WERI-Rb-1 (cell line): ENCODE data around the gene LSG1.

Source experiments
- DNase-seq: peaks from one replicate; pipeline ENCODE4 v3.0.0-alpha.2; 2020
- H3K27ac ChIP-seq: fragments of 250-450 bp; sonication (Bioruptor Pico); 2 replicates; pipeline ENCODE4 v1.5.1; 2020; ENCODE audit warnings: mild to moderate bottlenecking, moderate library complexity
- H3K27me3 ChIP-seq: fragments of 250-450 bp; sonication (Bioruptor Pico); 2 replicates; pipeline ENCODE4 v1.5.1; 2021; ENCODE audit warnings: mild to moderate bottlenecking, low read depth, moderate library complexity; ENCODE audit not compliant: insufficient read depth, severe bottlenecking
- H3K36me3 ChIP-seq: fragments of 250-450 bp; sonication (Bioruptor Pico); 2 replicates; pipeline ENCODE4 v1.5.1; 2020; ENCODE audit warnings: mild to moderate bottlenecking, moderate library complexity
- H3K4me3 ChIP-seq: 2 replicates; pipeline ENCODE4 v1.5.1; 2011; ENCODE audit warnings: low read depth, mild to moderate bottlenecking, control low read depth, low read length
- H3K9me3 ChIP-seq: fragments of 250-450 bp; sonication (Bioruptor Pico); 2 replicates; pipeline ENCODE4 v1.5.1; 2021; ENCODE audit warnings: mild to moderate bottlenecking, moderate library complexity; ENCODE audit not compliant: severe bottlenecking
- TF ChIP-seq, protein P1 (sequence below): IDR thresholded peaks from 2 replicates; pipeline ENCODE4 v1.5.1; 2011; ENCODE audit warnings: low read depth, mild to moderate bottlenecking, control low read depth, inconsistent platforms, low read length

Gene LSG1

DNA sequence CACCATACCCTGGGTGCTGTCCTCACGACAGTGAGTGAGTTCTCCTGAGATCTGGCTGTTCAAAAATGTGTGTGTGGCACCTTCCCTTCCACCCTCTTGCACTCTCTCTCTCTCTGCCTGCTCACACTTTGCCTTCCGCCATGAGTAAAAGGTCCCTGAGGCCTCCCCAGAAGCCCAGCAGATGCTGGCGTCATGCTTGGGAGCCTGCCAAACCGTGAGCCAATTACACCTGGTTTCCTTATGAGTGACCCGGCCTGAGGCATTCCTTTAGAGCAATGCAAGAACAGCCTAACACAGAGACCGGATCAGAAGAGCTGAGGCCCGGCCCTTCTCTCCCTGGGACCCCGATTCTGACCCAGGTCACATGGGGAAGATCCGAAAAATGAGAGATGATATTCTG lies 54.2 kb downstream of the LSG1 start:
- no peak overlapping the region for H3K27ac ChIP-seq
- no peak for DNase-seq
- no peaks in the 10 kb centered on the region for H3K9me3 ChIP-seq
- no peak overlapping the region for H3K4me3 ChIP-seq
- TF ChIP-seq, protein P1, sequence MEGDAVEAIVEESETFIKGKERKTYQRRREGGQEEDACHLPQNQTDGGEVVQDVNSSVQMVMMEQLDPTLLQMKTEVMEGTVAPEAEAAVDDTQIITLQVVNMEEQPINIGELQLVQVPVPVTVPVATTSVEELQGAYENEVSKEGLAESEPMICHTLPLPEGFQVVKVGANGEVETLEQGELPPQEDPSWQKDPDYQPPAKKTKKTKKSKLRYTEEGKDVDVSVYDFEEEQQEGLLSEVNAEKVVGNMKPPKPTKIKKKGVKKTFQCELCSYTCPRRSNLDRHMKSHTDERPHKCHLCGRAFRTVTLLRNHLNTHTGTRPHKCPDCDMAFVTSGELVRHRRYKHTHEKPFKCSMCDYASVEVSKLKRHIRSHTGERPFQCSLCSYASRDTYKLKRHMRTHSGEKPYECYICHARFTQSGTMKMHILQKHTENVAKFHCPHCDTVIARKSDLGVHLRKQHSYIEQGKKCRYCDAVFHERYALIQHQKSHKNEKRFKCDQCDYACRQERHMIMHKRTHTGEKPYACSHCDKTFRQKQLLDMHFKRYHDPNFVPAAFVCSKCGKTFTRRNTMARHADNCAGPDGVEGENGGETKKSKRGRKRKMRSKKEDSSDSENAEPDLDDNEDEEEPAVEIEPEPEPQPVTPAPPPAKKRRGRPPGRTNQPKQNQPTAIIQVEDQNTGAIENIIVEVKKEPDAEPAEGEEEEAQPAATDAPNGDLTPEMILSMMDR, result no peak
- no peaks in the 10 kb centered on the region for H3K27me3 ChIP-seq
- H3K36me3 ChIP-seq, result no peaks in the 10 kb centered on the region; the same call in 1 of the 2 replicates

DNA sequence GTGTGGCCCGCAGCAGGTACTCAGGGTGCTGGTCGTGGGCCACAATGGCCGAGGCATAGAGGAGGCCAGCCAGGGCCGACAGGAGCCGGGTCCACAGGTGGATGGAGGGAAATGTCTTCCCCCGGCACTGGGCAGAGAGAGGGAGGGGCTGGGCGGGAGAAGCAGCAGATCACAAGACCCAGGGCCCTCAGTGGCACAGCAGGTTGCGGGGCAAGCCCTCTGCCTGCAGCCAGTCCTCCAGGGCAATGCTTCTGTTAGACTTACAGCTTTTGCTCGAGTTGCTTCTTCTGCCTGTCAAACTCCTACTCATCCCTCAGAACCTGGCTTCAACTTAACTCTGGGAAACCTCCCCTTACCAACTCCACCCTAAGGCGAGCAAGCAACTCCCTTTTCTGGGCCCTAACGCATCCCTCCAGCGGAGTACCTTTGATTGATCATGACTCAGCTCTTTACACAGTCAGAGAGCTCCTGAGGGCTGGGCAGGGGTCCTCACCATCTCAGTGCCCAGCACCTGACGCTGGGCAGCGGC lies 54.8 kb downstream of the LSG1 start:
- TF ChIP-seq, protein P1, result no peak
- no peak overlapping the region for H3K27ac ChIP-seq
- no peaks in the 10 kb centered on the region for H3K27me3 ChIP-seq
- H3K36me3 ChIP-seq, result no peaks in the 10 kb centered on the region; the same call in 1 of the 2 replicates
- no peaks in the 10 kb centered on the region for H3K9me3 ChIP-seq
- H3K4me3 ChIP-seq, result no peak overlapping the region
- no peak for DNase-seq

DNA sequence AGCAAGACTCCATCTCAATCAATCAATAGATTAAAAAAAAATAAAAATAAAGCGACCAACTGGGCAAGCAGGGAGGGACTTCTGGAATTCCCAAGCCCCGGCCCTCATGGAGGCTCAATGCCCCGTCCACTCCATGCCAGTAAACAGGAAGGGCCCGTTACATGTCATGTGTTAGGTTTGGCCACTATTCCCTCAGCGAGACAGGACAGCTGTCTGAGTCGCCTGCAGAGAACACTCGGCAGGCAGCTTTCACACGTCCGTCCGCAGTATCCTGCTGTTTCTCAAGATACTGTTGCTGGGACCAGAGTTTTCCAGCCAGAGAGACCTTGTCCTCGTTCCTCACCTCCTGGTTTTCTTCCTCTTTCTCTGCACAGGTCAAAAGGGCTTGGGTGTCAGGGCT lies 56.8 kb downstream of the LSG1 start:
- Histone ChIP-seq H3K27me3 (no peaks in the 10 kb centered on the region), H3K36me3 (no peaks in the 10 kb centered on the region; the same call in 1 of the 2 replicates), H3K4me3 (no peak overlapping the region), H3K27ac (no peak overlapping the region), H3K9me3 (no peaks in the 10 kb centered on the region)
- TF ChIP-seq, protein P1, result no peak
- no peak for DNase-seq

- H3K27ac ChIP-seq, result no peak overlapping the region
- TF ChIP-seq, protein P1, result no peak
- H3K4me3 ChIP-seq, result no peak overlapping the region
- H3K36me3 ChIP-seq, result no peaks in the 10 kb centered on the region; the same call in 1 of the 2 replicates
- DNase-seq, result no peak
- no peaks in the 10 kb centered on the region for H3K27me3 ChIP-seq
- no peaks in the 10 kb centered on the region for H3K9me3 ChIP-seq
Measured at GRCh38 chr3:194612221-194612620, 59.8 kb downstream of the LSG1 start.

DNA sequence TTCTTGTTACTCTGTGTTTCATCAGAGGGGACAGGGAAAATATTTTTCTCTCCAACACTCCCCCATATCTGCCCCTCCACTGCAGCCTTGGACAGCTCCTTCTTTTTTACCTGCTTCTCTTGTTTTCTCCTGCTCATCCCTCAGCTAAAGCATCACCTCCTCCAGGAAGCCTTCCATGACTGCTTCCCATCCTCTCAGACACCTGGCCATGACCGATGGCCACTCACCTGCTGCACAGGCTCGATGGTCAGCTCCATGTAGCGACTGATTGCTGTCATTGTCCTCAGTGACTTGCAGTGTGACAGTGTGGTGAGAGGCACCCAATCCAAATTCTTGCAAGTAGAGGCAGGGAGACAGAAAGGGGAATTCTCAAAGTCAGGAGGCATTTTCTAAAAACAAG lies 61.3 kb downstream of the LSG1 start:
- Histone ChIP-seq H3K4me3 (no peak overlapping the region), H3K27ac (no peak overlapping the region), H3K9me3 (no peaks in the 10 kb centered on the region), H3K36me3 (no peaks in the 10 kb centered on the region; the same call in 1 of the 2 replicates), H3K27me3 (no peaks in the 10 kb centered on the region)
- DNase-seq, result no peak
- TF ChIP-seq, protein P1, result no peak

DNA sequence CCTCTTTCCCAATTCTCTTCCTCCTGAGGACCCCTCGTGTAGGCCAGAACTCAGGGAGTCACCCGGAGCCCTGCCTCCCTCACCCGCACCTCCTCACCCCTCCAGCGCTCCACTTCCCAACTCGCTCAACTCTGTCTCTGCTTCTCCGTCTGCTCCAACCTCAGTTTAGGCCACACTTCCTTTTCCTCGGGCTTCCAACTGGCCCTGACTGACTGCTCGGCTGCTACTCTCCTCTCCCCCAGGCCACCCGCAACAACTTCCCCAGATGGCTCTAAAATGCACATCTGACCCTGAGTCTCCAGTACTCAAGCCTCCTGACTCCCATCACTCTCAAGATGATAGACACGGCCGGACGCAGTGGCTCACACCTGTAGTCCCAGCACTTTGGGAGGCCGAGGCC lies 62.4 kb downstream of the LSG1 start:
- Histone ChIP-seq H3K36me3 (no peaks in the 10 kb centered on the region; the same call in 1 of the 2 replicates), H3K9me3 (no peaks in the 10 kb centered on the region), H3K4me3 (no peak overlapping the region), H3K27ac (no peak overlapping the region), H3K27me3 (no peaks in the 10 kb centered on the region)
- TF ChIP-seq, protein P1, result no peak
- DNase-seq, result no peak
